Activated CD8-positive, alpha-beta T cell treated with anti-CD3 and anti-CD28 coated beads, Interleukin-2, amount 10 ng/mL, durations not matched to agents 7 days and 5 days (primary cell): ENCODE results near the gene RBPJ. TPM values are rescaled to one million over a fixed set of nuclear protein-coding genes. Genes with fewer than 3 reads are reported as not detected.

ENCODE experiments used
- ATAC-seq: fragments of 150-1000 bp; cut with Tn5 transposase; one replicate; pipeline ENCODE4 v1.10.0; 2021; ENCODE audit warnings: moderate library complexity
- CTCF ChIA-PET: fragments of 350-600 bp; sonication (Branson Sonifier 250); formaldehyde crosslinking; loops from one replicate; lab custom pipeline; 2021; ENCODE audit warnings: antibody characterized with exemption; lab: Charles Lee
- POLR2A ChIA-PET: fragments of 350-600 bp; sonication (Branson Sonifier 250); formaldehyde crosslinking; loops from one replicate; lab custom pipeline; 2021; ENCODE audit warnings: antibody characterized with exemption; lab: Charles Lee
- DNase-seq: peaks from one replicate; pipeline ENCODE4 v3.0.0-alpha.2; 2020
- H3K27ac Mint-ChIP-seq: one replicate; pipeline ENCODE4 v1.8.0; 2021; ENCODE audit warnings: mild to moderate bottlenecking, mixed read lengths
- H3K27me3 Mint-ChIP-seq: one replicate; pipeline ENCODE4 v1.8.0; 2021; ENCODE audit warnings: low read depth, mixed read lengths
- H3K36me3 Mint-ChIP-seq: one replicate; pipeline ENCODE4 v1.8.0; 2021; ENCODE audit warnings: low read depth, mixed read lengths
- H3K4me1 Mint-ChIP-seq: one replicate; pipeline ENCODE4 v1.8.0; 2021; ENCODE audit warnings: low read depth, mixed read lengths
- H3K4me3 Mint-ChIP-seq: one replicate; pipeline ENCODE4 v1.8.0; 2021; ENCODE audit warnings: mild to moderate bottlenecking, mixed read lengths
- H3K9me3 Mint-ChIP-seq: one replicate; pipeline ENCODE4 v1.8.0; 2022; ENCODE audit warnings: mixed read lengths; ENCODE audit not compliant: insufficient read depth
- total RNA-seq, 2 experiments: library from RNA; stranded (reverse); gene quantifications; one replicate each; pipeline ENCODE4 v1.2.3, GENCODE V29; 2021

Gene RBPJ
- total RNA-seq, 2 experiments from 2014 or later, result 61.7 to 72.3 TPM

GRCh38 chr4:26450418-26450817, 129.6 kb downstream of the RBPJ start:
- ChIA-PET POLR2A (no interaction called here), CTCF (no interaction called here)
- Mint-ChIP-seq H3K4me3 (no peak overlapping the region), H3K9me3 (no peaks in the 10 kb centered on the region), H3K36me3 (no peaks in the 10 kb centered on the region), H3K4me1 (no peaks in the 10 kb centered on the region), H3K27ac (no peak overlapping the region), H3K27me3 (peaks cover 10% of the 10 kb centered on the region)
- DNase-seq, result no peak
- ATAC-seq, result no peak

GRCh38 chr4:26451597-26451996, 130.8 kb downstream of the RBPJ start:
- no peaks in the 10 kb centered on the region for H3K36me3 Mint-ChIP-seq
- ATAC-seq (no peak), DNase-seq (no peak)
- H3K27ac Mint-ChIP-seq, result no peak overlapping the region
- ChIA-PET POLR2A (no interaction called here), CTCF (no interaction called here)
- H3K9me3 Mint-ChIP-seq, result no peaks in the 10 kb centered on the region
- H3K27me3 Mint-ChIP-seq, result peaks cover 6% of the 10 kb centered on the region
- H3K4me3 Mint-ChIP-seq, result no peak overlapping the region
- H3K4me1 Mint-ChIP-seq, result no peaks in the 10 kb centered on the region

- ChIA-PET POLR2A (no interaction called here), CTCF (interaction anchor here (1.0 to 1.4 kb wide), 3 partner anchors 23 to 465 kb away, joined by 3 read pairs; no protein-coding TSS in a partner anchor)
- no peak overlapping the region for H3K27ac Mint-ChIP-seq
- no peaks in the 10 kb centered on the region for H3K36me3 Mint-ChIP-seq
- DNase-seq (no peak), ATAC-seq (no peak)
- H3K27me3 Mint-ChIP-seq, result peaks cover 5% of the 10 kb centered on the region
- H3K4me1 Mint-ChIP-seq, result peaks cover 8% of the 10 kb centered on the region
- no peak overlapping the region for H3K4me3 Mint-ChIP-seq
- H3K9me3 Mint-ChIP-seq, result no peaks in the 10 kb centered on the region
These were observed 132.0 kb downstream of the RBPJ start for GRCh38 chr4:26452565-26453531.

- peaks cover 20% of the 10 kb centered on the region for H3K4me1 Mint-ChIP-seq
- no peaks in the 10 kb centered on the region for H3K36me3 Mint-ChIP-seq
- POLR2A ChIA-PET, result no interaction called here
- H3K4me3 Mint-ChIP-seq, result no peak overlapping the region
- DNase-seq (no peak), ATAC-seq (no peak)
- CTCF ChIA-PET, result interaction anchor here (0.7 kb wide), 1 partner anchor 449 kb away, joined by 3 read pairs; no protein-coding TSS in a partner anchor
- no peaks in the 10 kb centered on the region for H3K27me3 Mint-ChIP-seq
- H3K9me3 Mint-ChIP-seq, result no peaks in the 10 kb centered on the region
- H3K27ac Mint-ChIP-seq, result no peak overlapping the region
These were observed 134.1 kb downstream of the RBPJ start for GRCh38 chr4:26454961-26455360.

- no peak overlapping the region for H3K4me3 Mint-ChIP-seq
- H3K4me1 Mint-ChIP-seq, result peaks cover 20% of the 10 kb centered on the region
- no peaks in the 10 kb centered on the region for H3K27me3 Mint-ChIP-seq
- ATAC-seq (no peak), DNase-seq (no peak)
- CTCF ChIA-PET, result interaction anchor here (0.7 kb wide), 1 partner anchor 449 kb away, joined by 3 read pairs; no protein-coding TSS in a partner anchor
- POLR2A ChIA-PET, result no interaction called here
- H3K36me3 Mint-ChIP-seq, result no peaks in the 10 kb centered on the region
- no peak overlapping the region for H3K27ac Mint-ChIP-seq
- no peaks in the 10 kb centered on the region for H3K9me3 Mint-ChIP-seq
These were observed 134.8 kb downstream of the RBPJ start for GRCh38 chr4:26455571-26455970.

- Mint-ChIP-seq H3K27ac (peak overlapping the region; percentile 12), H3K9me3 (no peaks in the 10 kb centered on the region)
These were observed 136.6 kb downstream of the RBPJ start for GRCh38 chr4:26457412-26457811.

GRCh38 chr4:26458157-26458561, 137.3 kb downstream of the RBPJ start:
- ChIA-PET POLR2A (no interaction called here), CTCF (interaction anchor here (0.7 to 4.1 kb wide), 10 partner anchors 23 to 552 kb away, joined by 3 to 24 read pairs (median 4); partner anchors contain the start of gene TBC1D19)
- Mint-ChIP-seq H3K9me3 (no peaks in the 10 kb centered on the region), H3K36me3 (no peaks in the 10 kb centered on the region), H3K4me3 (peak overlapping the region; percentile 34), H3K4me1 (peaks cover 20% of the 10 kb centered on the region), H3K27me3 (no peaks in the 10 kb centered on the region), H3K27ac (peak overlapping the region; percentile 53)
- peak; percentile 69 for ATAC-seq
- DNase-seq, result peak; percentile 42

More at GRCh38 chr4:26457412-26457811, 136.6 kb downstream of the RBPJ start:
- Mint-ChIP-seq H3K4me1 (peaks cover 20% of the 10 kb centered on the region), H3K4me3 (no peak overlapping the region), H3K27me3 (no peaks in the 10 kb centered on the region), H3K36me3 (no peaks in the 10 kb centered on the region)
- ATAC-seq (no peak), DNase-seq (no peak)
- POLR2A ChIA-PET, result no interaction called here
- CTCF ChIA-PET, result interaction anchor here (0.9 to 4.1 kb wide), 8 partner anchors 22 to 553 kb away, joined by 3 to 24 read pairs (median 4); partner anchors contain the start of gene TBC1D19

GRCh38 chr4:26459054-26459755, 138.4 kb downstream of the RBPJ start:
- Mint-ChIP-seq H3K27me3 (no peaks in the 10 kb centered on the region), H3K4me3 (peak overlapping the region; percentile 41), H3K27ac (peak overlapping the region; percentile 9)

GRCh38 chr4:26459756-26460530, 139.1 kb downstream of the RBPJ start:
- CTCF ChIA-PET, result interaction anchor here (0.8 to 4.1 kb wide), 9 partner anchors 10 to 588 kb away, joined by 3 to 24 read pairs (median 3); no protein-coding TSS in a partner anchor
- ATAC-seq (no peak), DNase-seq (no peak)
- Mint-ChIP-seq H3K36me3 (no peaks in the 10 kb centered on the region), H3K4me3 (no peak overlapping the region), H3K27me3 (no peaks in the 10 kb centered on the region), H3K27ac (no peak overlapping the region), H3K9me3 (no peaks in the 10 kb centered on the region), H3K4me1 (peaks cover 20% of the 10 kb centered on the region)
- POLR2A ChIA-PET, result no interaction called here

More at GRCh38 chr4:26459054-26459755, 138.4 kb downstream of the RBPJ start:
- ChIA-PET POLR2A (no interaction called here), CTCF (interaction anchor here (0.6 to 4.1 kb wide), 21 partner anchors 11 to 617 kb away, joined by 3 to 24 read pairs (median 4); partner anchors contain the start of gene TBC1D19)
- no peaks in the 10 kb centered on the region for H3K36me3 Mint-ChIP-seq
- no peaks in the 10 kb centered on the region for H3K9me3 Mint-ChIP-seq
- peak; percentile 55 for ATAC-seq
- DNase-seq, result no peak
- peaks cover 20% of the 10 kb centered on the region for H3K4me1 Mint-ChIP-seq

GRCh38 chr4:26462874-26463273, 142.1 kb downstream of the RBPJ start:
- H3K4me1 Mint-ChIP-seq, result peaks cover 12% of the 10 kb centered on the region
- no peaks in the 10 kb centered on the region for H3K27me3 Mint-ChIP-seq
- no peak overlapping the region for H3K27ac Mint-ChIP-seq
- no peaks in the 10 kb centered on the region for H3K9me3 Mint-ChIP-seq
- ChIA-PET POLR2A (interaction anchor here (0.5 kb wide), 1 partner anchor 315 kb away, joined by 3 read pairs; no protein-coding TSS in a partner anchor), CTCF (interaction anchor here (1.5 kb wide), 1 partner anchor 259 kb away, joined by 4 read pairs; no protein-coding TSS in a partner anchor)
- H3K36me3 Mint-ChIP-seq, result no peaks in the 10 kb centered on the region
- DNase-seq (no peak), ATAC-seq (no peak)
- no peak overlapping the region for H3K4me3 Mint-ChIP-seq

- ChIA-PET POLR2A (no interaction called here), CTCF (interaction anchor here (1.5 kb wide), 1 partner anchor 475 kb away, joined by 3 read pairs; no protein-coding TSS in a partner anchor)
- Mint-ChIP-seq H3K27ac (no peak overlapping the region), H3K4me3 (no peak overlapping the region), H3K36me3 (no peaks in the 10 kb centered on the region), H3K9me3 (no peaks in the 10 kb centered on the region), H3K4me1 (peaks cover 7% of the 10 kb centered on the region), H3K27me3 (no peaks in the 10 kb centered on the region)
- ATAC-seq (no peak), DNase-seq (no peak)
These were observed 142.6 kb downstream of the RBPJ start for GRCh38 chr4:26463386-26463785.
